ENCODE measurements around the gene KLRK1. TPM values are rescaled to one million over a fixed set of nuclear protein-coding genes. Genes with fewer than 3 reads are reported as not detected.
"Not testable (repeated sequence)": the region's sequence is repeated elsewhere in the genome, so short reads cannot be mapped to it uniquely, and the experiment has no call there.

The KLRK1 gene
- total RNA-seq, 1 donor from 2014 or later: not detected

- TF ChIP-seq, protein P1, sequence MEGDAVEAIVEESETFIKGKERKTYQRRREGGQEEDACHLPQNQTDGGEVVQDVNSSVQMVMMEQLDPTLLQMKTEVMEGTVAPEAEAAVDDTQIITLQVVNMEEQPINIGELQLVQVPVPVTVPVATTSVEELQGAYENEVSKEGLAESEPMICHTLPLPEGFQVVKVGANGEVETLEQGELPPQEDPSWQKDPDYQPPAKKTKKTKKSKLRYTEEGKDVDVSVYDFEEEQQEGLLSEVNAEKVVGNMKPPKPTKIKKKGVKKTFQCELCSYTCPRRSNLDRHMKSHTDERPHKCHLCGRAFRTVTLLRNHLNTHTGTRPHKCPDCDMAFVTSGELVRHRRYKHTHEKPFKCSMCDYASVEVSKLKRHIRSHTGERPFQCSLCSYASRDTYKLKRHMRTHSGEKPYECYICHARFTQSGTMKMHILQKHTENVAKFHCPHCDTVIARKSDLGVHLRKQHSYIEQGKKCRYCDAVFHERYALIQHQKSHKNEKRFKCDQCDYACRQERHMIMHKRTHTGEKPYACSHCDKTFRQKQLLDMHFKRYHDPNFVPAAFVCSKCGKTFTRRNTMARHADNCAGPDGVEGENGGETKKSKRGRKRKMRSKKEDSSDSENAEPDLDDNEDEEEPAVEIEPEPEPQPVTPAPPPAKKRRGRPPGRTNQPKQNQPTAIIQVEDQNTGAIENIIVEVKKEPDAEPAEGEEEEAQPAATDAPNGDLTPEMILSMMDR (IDR thresholded peaks at IDR 0.05; ENCODE audit: unreplicated experiment): no peak
- peaks cover 2% of the 10 kb centered on the region for H3K36me3 Mint-ChIP-seq (ENCODE audit: insufficient read depth)
- no peaks in the 10 kb centered on the region for H3K9me3 Mint-ChIP-seq (ENCODE audit: low read depth)
- no peak overlapping the region for H3K4me3 Mint-ChIP-seq (ENCODE audit: low read depth)
- H3K27ac Mint-ChIP-seq: no peak overlapping the region
- H3K27me3 Mint-ChIP-seq: no peaks in the 10 kb centered on the region
- no peak for DNase-seq (ENCODE audit: low spot score, unreplicated experiment)
- H3K4me1 Mint-ChIP-seq (ENCODE audit: low read depth): peaks cover 15% of the 10 kb centered on the region
These were observed 8.3 kb upstream of the KLRK1 start for GRCh38 chr12:10398168-10398567.

- H3K9me3 Mint-ChIP-seq (ENCODE audit: low read depth): no peaks in the 10 kb centered on the region
- no peaks in the 10 kb centered on the region for H3K27me3 Mint-ChIP-seq
- H3K4me3 Mint-ChIP-seq (ENCODE audit: low read depth): no peak overlapping the region
- peaks cover 3% of the 10 kb centered on the region for H3K36me3 Mint-ChIP-seq (ENCODE audit: insufficient read depth)
- no peak for DNase-seq (ENCODE audit: low spot score, unreplicated experiment)
- peak overlapping the region; percentile 19 for H3K27ac Mint-ChIP-seq
- peaks cover 15% of the 10 kb centered on the region for H3K4me1 Mint-ChIP-seq (ENCODE audit: low read depth)
- TF ChIP-seq, protein P1 (IDR thresholded peaks at IDR 0.05; ENCODE audit: unreplicated experiment): no peak
These were observed 7.5 kb upstream of the KLRK1 start for GRCh38 chr12:10397296-10397695.

DNA sequence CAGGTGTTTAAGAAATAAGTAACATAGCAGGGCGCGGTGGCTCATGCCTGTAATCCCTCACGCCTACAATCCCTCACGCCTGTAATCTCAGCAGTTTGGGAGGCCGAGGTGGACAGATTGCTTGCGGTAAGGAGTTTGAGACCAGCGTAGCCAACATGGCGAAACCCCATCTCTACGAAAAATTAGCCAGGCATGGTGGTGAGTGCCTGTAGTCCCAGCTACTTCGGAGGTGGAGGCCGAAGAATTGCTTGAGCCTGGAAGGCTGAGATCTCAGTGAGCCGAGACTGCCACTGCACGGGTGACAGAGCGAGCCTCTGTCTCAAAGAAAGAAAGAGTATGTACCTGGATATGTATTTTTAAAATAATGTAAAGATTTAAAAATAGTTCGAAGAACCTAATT, 6.3 kb upstream of the KLRK1 start:
- DNase-seq (ENCODE audit: low spot score, unreplicated experiment); H3K27me3 Mint-ChIP-seq; H3K36me3 Mint-ChIP-seq (ENCODE audit: insufficient read depth); H3K27ac Mint-ChIP-seq; H3K4me3 Mint-ChIP-seq (ENCODE audit: low read depth); H3K9me3 Mint-ChIP-seq (ENCODE audit: low read depth): not testable (repeated sequence)
- peaks cover 15% of the 10 kb centered on the region for H3K4me1 Mint-ChIP-seq (ENCODE audit: low read depth)

DNA sequence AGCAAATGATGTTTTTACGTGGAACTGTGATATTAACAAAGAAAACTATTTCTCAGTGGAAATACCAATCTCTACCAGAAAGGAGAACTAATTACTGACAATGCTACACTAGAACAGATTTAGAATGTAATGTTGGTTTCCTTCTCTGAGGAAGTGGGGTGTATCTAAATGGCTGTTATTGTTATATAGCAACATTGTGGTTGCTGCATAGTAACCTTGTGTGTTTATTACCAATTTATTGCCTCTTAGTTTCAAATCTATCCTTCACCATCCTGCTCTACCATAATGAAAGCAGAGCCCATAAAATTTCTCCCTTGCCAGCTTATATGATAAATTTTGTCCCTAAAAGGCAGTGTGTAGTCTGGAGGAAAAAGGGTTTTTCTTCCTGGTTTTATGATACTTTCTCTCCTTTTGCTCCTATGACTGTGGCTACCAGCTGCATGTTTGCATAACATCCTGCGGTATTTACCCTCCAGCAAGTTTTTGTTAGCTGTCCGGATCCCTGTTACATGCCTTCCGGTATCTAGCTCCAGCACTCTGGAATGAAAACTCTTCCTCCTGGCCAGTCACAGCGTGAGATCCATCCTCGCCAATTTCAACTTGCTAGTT, 5.7 kb upstream of the KLRK1 start:
- peaks cover 15% of the 10 kb centered on the region for H3K4me1 Mint-ChIP-seq (ENCODE audit: low read depth)
- no peaks in the 10 kb centered on the region for H3K9me3 Mint-ChIP-seq (ENCODE audit: low read depth)
- H3K27ac Mint-ChIP-seq: peak overlapping the region; percentile 36
- TF ChIP-seq, protein P1 (IDR thresholded peaks at IDR 0.05; ENCODE audit: unreplicated experiment): no peak
- peaks cover 3% of the 10 kb centered on the region for H3K36me3 Mint-ChIP-seq (ENCODE audit: insufficient read depth)
- no peaks in the 10 kb centered on the region for H3K27me3 Mint-ChIP-seq
- no peak for DNase-seq (ENCODE audit: low spot score, unreplicated experiment)
- no peak overlapping the region for H3K4me3 Mint-ChIP-seq (ENCODE audit: low read depth)

GRCh38 chr12:10394531-10395152, 4.8 kb upstream of the KLRK1 start:
- DNase-seq (ENCODE audit: low spot score, unreplicated experiment): not testable (repeated sequence)

GRCh38 chr12:10393291-10393690, 3.5 kb upstream of the KLRK1 start:
- peaks cover 1% of the 10 kb centered on the region for H3K36me3 Mint-ChIP-seq (ENCODE audit: insufficient read depth)
- DNase-seq (ENCODE audit: low spot score, unreplicated experiment): no peak
- H3K27ac Mint-ChIP-seq: no peak overlapping the region
- no peak overlapping the region for H3K4me3 Mint-ChIP-seq (ENCODE audit: low read depth)
- H3K9me3 Mint-ChIP-seq (ENCODE audit: low read depth): no peaks in the 10 kb centered on the region
- peaks cover 15% of the 10 kb centered on the region for H3K4me1 Mint-ChIP-seq (ENCODE audit: low read depth)
- H3K27me3 Mint-ChIP-seq: no peaks in the 10 kb centered on the region
- TF ChIP-seq, protein P1 (IDR thresholded peaks at IDR 0.05; ENCODE audit: unreplicated experiment): no peak

More at GRCh38 chr12:10394531-10395152, 4.8 kb upstream of the KLRK1 start:
- not testable (repeated sequence) for H3K9me3 Mint-ChIP-seq (ENCODE audit: low read depth); H3K36me3 Mint-ChIP-seq (ENCODE audit: insufficient read depth); H3K27me3 Mint-ChIP-seq; H3K4me3 Mint-ChIP-seq (ENCODE audit: low read depth)
- Mint-ChIP-seq H3K4me1 (ENCODE audit: low read depth) (peaks cover 15% of the 10 kb centered on the region), H3K27ac (peak overlapping the region; percentile 36)

All from progenitor cell of endocrine pancreas (in vitro differentiated cells).